Measurements from ENCODE around the gene COQ5. TPM values are rescaled to one million over a fixed set of nuclear protein-coding genes. Genes with fewer than 3 reads are reported as not detected.

The COQ5 gene
- polyA plus RNA-seq, 1 donor (not counting 4 experiments of a cell fraction or from before 2014, with no cell fraction given), result 38.7 TPM

DNA sequence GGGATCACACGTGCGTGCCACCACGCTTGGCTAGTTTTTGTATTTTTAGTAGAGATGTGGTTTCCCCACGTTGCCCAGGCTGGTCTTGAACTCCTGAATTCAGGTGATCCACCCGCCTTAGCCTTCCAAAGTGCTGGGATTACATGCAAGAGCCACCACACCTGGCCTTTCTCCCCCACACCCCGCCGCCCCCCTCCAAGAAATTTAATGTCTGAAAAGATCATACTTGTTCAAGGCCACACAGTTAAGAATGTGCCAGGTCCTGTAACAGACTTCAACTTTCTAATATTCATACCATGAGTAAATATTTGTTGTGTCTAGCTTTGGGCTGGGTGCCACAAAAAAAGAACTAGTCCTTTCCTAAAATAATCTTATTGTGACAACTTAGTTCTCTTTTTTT lies 73.7 kb downstream of the COQ5 start:
- no peak overlapping the region for H3K9ac ChIP-seq (ENCODE audit: control insufficient read depth, extremely low read depth, insufficient read depth, low read length)
- H3K79me2 ChIP-seq (ENCODE audit: control insufficient read depth, insufficient read depth, low read length), result peaks cover 10% of the 10 kb centered on the region
- peaks cover 27 to 28% of the 10 kb centered on the region in 2 experiments for H3K36me3 ChIP-seq (ENCODE audit: control insufficient read depth in 2 of 2, extremely low read depth in 1 of 2, insufficient read depth in 2 of 2, low read length in 2 of 2)
- H3K27ac ChIP-seq (ENCODE audit: control insufficient read depth, insufficient read depth, low read length), result no peak overlapping the region
- H2AFZ ChIP-seq (ENCODE audit: control insufficient read depth, low read length), result no peak overlapping the region
- no peaks in the 10 kb centered on the region for H3K27me3 ChIP-seq (ENCODE audit: control insufficient read depth, extremely low read depth, insufficient read depth, low read length)
- peaks cover 9% of the 10 kb centered on the region for H4K20me1 ChIP-seq (ENCODE audit: control insufficient read depth, extremely low read depth, insufficient read depth, low read length)
- no peak for DNase-seq (ENCODE audit: low read depth, low spot score)
- TF ChIP-seq, protein P1, sequence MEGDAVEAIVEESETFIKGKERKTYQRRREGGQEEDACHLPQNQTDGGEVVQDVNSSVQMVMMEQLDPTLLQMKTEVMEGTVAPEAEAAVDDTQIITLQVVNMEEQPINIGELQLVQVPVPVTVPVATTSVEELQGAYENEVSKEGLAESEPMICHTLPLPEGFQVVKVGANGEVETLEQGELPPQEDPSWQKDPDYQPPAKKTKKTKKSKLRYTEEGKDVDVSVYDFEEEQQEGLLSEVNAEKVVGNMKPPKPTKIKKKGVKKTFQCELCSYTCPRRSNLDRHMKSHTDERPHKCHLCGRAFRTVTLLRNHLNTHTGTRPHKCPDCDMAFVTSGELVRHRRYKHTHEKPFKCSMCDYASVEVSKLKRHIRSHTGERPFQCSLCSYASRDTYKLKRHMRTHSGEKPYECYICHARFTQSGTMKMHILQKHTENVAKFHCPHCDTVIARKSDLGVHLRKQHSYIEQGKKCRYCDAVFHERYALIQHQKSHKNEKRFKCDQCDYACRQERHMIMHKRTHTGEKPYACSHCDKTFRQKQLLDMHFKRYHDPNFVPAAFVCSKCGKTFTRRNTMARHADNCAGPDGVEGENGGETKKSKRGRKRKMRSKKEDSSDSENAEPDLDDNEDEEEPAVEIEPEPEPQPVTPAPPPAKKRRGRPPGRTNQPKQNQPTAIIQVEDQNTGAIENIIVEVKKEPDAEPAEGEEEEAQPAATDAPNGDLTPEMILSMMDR (optimal IDR thresholded peaks at IDR 0.05 in 1 of 3, IDR thresholded peaks at IDR 0.05 in 1 of 3, conservative IDR thresholded peaks at IDR 0.05 in 1 of 3; ENCODE audit: extremely low read depth in 1 of 3, insufficient read depth in 2 of 3, low read length in 3 of 3), result no peak
- no peak for TF ChIP-seq EZH2 (IDR thresholded peaks at IDR 0.05; ENCODE audit: low read length)
- H3K9me3 ChIP-seq (ENCODE audit: control insufficient read depth, low read depth, low read length), result no peaks in the 10 kb centered on the region
- no peak for FAIRE-seq
- dilution Hi-C loops (cut with MboI; ENCODE audit: extremely low pct_ligation_motif_present, low sequenced_read_pairs), result no loop called here
- H3K9me1 ChIP-seq (ENCODE audit: control insufficient read depth, extremely low read depth, insufficient read depth, low read length), result no peaks in the 10 kb centered on the region
- H3K4me1 ChIP-seq (ENCODE audit: control insufficient read depth, extremely low read depth, insufficient read depth, low read length), result no peaks in the 10 kb centered on the region
- H3K4me3 ChIP-seq (ENCODE audit: control insufficient read depth in 2 of 3, extremely low read depth in 1 of 3, insufficient read depth in 2 of 3, low read depth in 1 of 3, low read length in 3 of 3), result no peak overlapping the region
- no peak overlapping the region for H3K4me2 ChIP-seq (ENCODE audit: control insufficient read depth, extremely low read depth, insufficient read depth, low read depth, low read length)

DNA sequence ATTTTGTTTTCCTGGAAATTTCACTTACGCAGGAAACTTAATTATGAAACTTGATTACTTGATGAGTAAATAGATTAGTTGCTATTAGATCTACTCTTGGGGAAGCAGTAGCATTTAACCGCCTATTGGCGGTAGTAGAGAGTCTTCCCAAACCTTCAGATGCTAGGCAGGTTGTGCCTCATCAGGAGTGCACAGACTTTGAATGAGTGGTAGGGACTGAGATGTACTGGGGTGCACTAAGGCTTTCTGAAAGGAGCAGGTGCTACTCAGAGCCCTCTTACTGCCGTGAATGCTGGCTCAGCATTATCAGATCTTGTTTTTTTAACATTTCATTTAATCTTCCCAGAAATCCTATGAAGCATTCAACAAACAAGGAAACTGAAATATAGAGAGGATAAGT lies 75.0 kb downstream of the COQ5 start:
- Histone ChIP-seq H3K27me3 (ENCODE audit: control insufficient read depth, extremely low read depth, insufficient read depth, low read length) (no peaks in the 10 kb centered on the region), H3K9ac (ENCODE audit: control insufficient read depth, extremely low read depth, insufficient read depth, low read length) (no peak overlapping the region), H3K27ac (ENCODE audit: control insufficient read depth, insufficient read depth, low read length) (no peak overlapping the region), H3K4me1 (ENCODE audit: control insufficient read depth, extremely low read depth, insufficient read depth, low read length) (no peaks in the 10 kb centered on the region), H3K9me3 (ENCODE audit: control insufficient read depth, low read depth, low read length) (no peaks in the 10 kb centered on the region), H4K20me1 (ENCODE audit: control insufficient read depth, extremely low read depth, insufficient read depth, low read length) (peaks cover 9% of the 10 kb centered on the region), H3K9me1 (ENCODE audit: control insufficient read depth, extremely low read depth, insufficient read depth, low read length) (no peaks in the 10 kb centered on the region), H3K4me2 (ENCODE audit: control insufficient read depth, extremely low read depth, insufficient read depth, low read depth, low read length) (no peak overlapping the region), H3K79me2 (ENCODE audit: control insufficient read depth, insufficient read depth, low read length) (peaks cover 20% of the 10 kb centered on the region), H3K36me3 (ENCODE audit: control insufficient read depth in 2 of 2, extremely low read depth in 1 of 2, insufficient read depth in 2 of 2, low read length in 2 of 2) (peaks cover 19 to 26% of the 10 kb centered on the region in 2 experiments), H3K4me3 (ENCODE audit: control insufficient read depth in 2 of 3, extremely low read depth in 1 of 3, insufficient read depth in 2 of 3, low read depth in 1 of 3, low read length in 3 of 3) (no peak overlapping the region), H2AFZ (ENCODE audit: control insufficient read depth, low read length) (no peak overlapping the region)
- TF ChIP-seq, protein P1 (optimal IDR thresholded peaks at IDR 0.05 in 1 of 3, IDR thresholded peaks at IDR 0.05 in 1 of 3, conservative IDR thresholded peaks at IDR 0.05 in 1 of 3; ENCODE audit: extremely low read depth in 1 of 3, insufficient read depth in 2 of 3, low read length in 3 of 3), result peak; percentile 50 to 79 (median 66)
- no peak for TF ChIP-seq EZH2 (IDR thresholded peaks at IDR 0.05; ENCODE audit: low read length)
- DNase-seq (ENCODE audit: low read depth, low spot score), result peak; percentile 23
- dilution Hi-C loops (cut with MboI; ENCODE audit: extremely low pct_ligation_motif_present, low sequenced_read_pairs), result no loop called here
- FAIRE-seq, result peak; percentile 5

Small RNA genes within 50 kb of the gene (small RNA-seq; reads per million reads assigned to genes)
- 0 reads per million in 3 experiments for gene RF00019 (ENCODE audit: insufficient read length in 3 of 3, low read depth in 3 of 3, low replicate concordance in 1 of 3)

Other genes starting within 250 kb of the COQ5 start
- under 0.01 TPM in 2 of 3 replicates, not detected in the other for gene RNU4-2, start 237.3 kb downstream of the COQ5 start, polyA plus RNA-seq
- under 0.01 TPM in 2 of 3 replicates, not detected in the other for gene RNU4-1, start 235.9 kb downstream of the COQ5 start, polyA plus RNA-seq
- gene SIRT4, start 226.8 kb downstream of the COQ5 start, polyA plus RNA-seq, result 0.75 to 1.7 TPM (median 0.98 TPM) in 3 replicates
- not detected in 3 replicates for gene PLA2G1B, start 201.4 kb downstream of the COQ5 start, polyA plus RNA-seq
- not detected in 3 replicates for gene MSI1, start 160.0 kb downstream of the COQ5 start, polyA plus RNA-seq
- gene COX6A1, start 91.0 kb downstream of the COQ5 start, polyA plus RNA-seq, result 584 to 976 TPM (median 663 TPM) in 3 replicates
- gene TRIAP1, start 82.8 kb downstream of the COQ5 start, polyA plus RNA-seq, result 37.3 to 71.1 TPM (median 46.7 TPM) in 3 replicates
- gene GATC, start 82.7 kb downstream of the COQ5 start, polyA plus RNA-seq, result 14.7 to 22.4 TPM (median 19.2 TPM) in 3 replicates
- 108 to 175 TPM (median 159 TPM) in 3 replicates for gene SRSF9, start 59.4 kb downstream of the COQ5 start, polyA plus RNA-seq
- 636 to 744 TPM (median 716 TPM) in 3 replicates for gene DYNLL1, start 33.0 kb downstream of the COQ5 start, polyA plus RNA-seq
- 55.3 to 160 TPM (median 60.3 TPM) in 3 replicates for gene RNF10, start 5.2 kb upstream of the COQ5 start, polyA plus RNA-seq
- 94.4 to 105 TPM (median 102 TPM) in 3 replicates for gene POP5, start 52.2 kb upstream of the COQ5 start, polyA plus RNA-seq
- gene CABP1, start 111.5 kb upstream of the COQ5 start, polyA plus RNA-seq, result 0.04 TPM in 2 of 3 replicates, not detected in the other
- gene MLEC, start 158.0 kb upstream of the COQ5 start, polyA plus RNA-seq, result 38.8 to 65.2 TPM (median 46.7 TPM) in 3 replicates
- 22.0 to 22.8 TPM (median 22.1 TPM) in 3 replicates for gene UNC119B, start 181.3 kb upstream of the COQ5 start, polyA plus RNA-seq
- gene ACADS, start 196.7 kb upstream of the COQ5 start, polyA plus RNA-seq, result 2.2 to 3.8 TPM (median 2.8 TPM) in 3 replicates